Activated naive CD4-positive, alpha-beta T cell treated with anti-CD3 and anti-CD28 coated beads for 36 hours (primary cell): ENCODE measurements around the gene ABAT. TPM values are rescaled to one million over a fixed set of nuclear protein-coding genes. Genes with fewer than 3 reads are reported as not detected.

Experiments used
- CTCF ChIA-PET: fragments of 350-600 bp; sonication (Branson Sonifier 250); formaldehyde crosslinking; loops from one replicate; lab custom pipeline; 2021; ENCODE audit warnings: antibody characterized with exemption; lab: Charles Lee
- DNase-seq: peaks from one replicate; pipeline ENCODE4 v3.0.0-alpha.2; 2020
- H3K27ac Mint-ChIP-seq: one replicate; pipeline ENCODE4 v1.8.0; 2021; ENCODE audit warnings: mild to moderate bottlenecking, mixed read lengths
- H3K27me3 Mint-ChIP-seq: one replicate; pipeline ENCODE4 v1.8.0; 2021; ENCODE audit warnings: low read depth, mixed read lengths
- H3K36me3 Mint-ChIP-seq: one replicate; pipeline ENCODE4 v1.8.0; 2021; ENCODE audit warnings: low read depth, mixed read lengths
- H3K4me1 Mint-ChIP-seq: one replicate; pipeline ENCODE4 v1.8.0; 2021; ENCODE audit warnings: low read depth, mixed read lengths
- H3K4me3 Mint-ChIP-seq: one replicate; pipeline ENCODE4 v1.8.0; 2021; ENCODE audit warnings: mild to moderate bottlenecking, moderate library complexity, mixed read lengths
- H3K9me3 Mint-ChIP-seq: one replicate; pipeline ENCODE4 v1.8.0; 2021; ENCODE audit warnings: mixed read lengths
- intact Hi-C: fragments of 100-400 bp; cut with micrococcal nuclease; formaldehyde crosslinking; loops from one replicate; pipeline ENCODE4 v1.15.1; 2023
- total RNA-seq, 2 experiments: library from RNA; stranded (reverse); gene quantifications; one replicate each; pipeline ENCODE4 v1.2.3, GENCODE V29; 2021

ABAT gene
- total RNA-seq, 2 experiments from 2014 or later: 2.7 to 3.1 TPM

DNA sequence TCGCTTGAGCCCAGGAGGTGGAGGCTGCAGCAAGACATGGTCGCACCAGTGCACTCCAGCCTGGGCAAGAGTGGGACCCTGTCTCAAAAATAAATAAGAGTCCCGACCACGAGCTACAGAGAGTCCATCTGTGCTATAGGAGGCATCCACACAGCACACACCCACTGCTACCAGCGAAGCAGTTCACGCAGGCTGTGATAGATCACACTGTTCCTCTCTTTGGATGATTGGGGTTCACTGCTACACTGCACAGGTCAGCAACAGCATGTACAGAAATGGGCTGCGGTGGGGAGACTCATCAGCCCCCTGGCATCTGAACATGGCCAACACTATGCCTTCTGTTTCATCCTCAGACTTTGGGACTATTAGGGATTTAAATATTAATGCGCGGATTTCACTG is 157.0 kb downstream of the ABAT start:
- intact Hi-C loops: no loop called here

DNA sequence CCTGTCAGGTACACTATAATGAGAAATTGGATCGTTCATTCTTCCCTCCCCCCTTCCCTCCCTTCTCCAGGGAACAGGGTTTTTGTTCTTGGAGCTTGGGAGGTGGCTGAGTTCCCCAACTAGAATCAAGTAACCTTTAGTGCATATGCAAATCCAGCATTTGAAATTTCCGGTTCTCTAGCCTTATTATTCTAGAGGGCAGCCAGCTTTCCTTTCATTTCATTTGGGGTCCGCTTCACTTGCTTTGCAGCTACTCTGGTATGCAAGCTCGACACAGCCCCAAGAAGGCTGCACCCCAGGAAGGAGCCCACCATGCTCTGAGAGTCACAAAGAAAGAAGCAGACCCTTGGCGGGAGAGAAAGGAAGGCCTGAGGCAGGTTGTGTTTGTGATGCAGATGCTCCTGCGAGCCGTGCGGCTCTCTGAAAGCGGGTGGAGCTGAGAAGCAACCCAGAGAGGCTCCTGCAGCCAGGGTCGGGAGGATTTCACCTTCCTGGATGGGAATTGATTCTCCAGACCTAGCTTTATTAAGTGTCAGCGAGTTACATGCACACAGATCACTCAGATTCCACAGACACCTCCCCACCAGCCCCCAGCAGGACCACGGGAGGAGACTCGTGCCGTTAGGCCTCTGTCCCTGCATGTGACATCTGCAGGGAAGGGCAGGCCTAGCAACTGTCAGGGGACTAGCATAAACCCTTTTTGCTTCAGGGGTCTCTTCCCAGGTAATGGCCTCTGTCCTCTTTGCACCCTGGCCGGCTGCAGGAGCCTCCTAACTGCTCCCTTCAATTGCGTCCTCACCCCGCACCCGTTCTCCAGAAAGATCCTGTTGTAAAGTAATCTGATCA is 157.7 kb downstream of the ABAT start:
- no peak overlapping the region for H3K27ac Mint-ChIP-seq
- no peak overlapping the region for H3K4me3 Mint-ChIP-seq
- DNase-seq: no peak
- CTCF ChIA-PET: interaction anchor here (1.2 kb wide), 1 partner anchor 47 kb away, joined by 4 read pairs; no protein-coding TSS in a partner anchor
- peaks cover 29% of the 10 kb centered on the region for H3K36me3 Mint-ChIP-seq
- no peaks in the 10 kb centered on the region for H3K9me3 Mint-ChIP-seq
- intact Hi-C loops: no loop called here
- no peaks in the 10 kb centered on the region for H3K27me3 Mint-ChIP-seq
- H3K4me1 Mint-ChIP-seq: peaks cover 14% of the 10 kb centered on the region

More for the DNA sequence above, 157.0 kb downstream of the ABAT start:
- Mint-ChIP-seq H3K27ac (no peak overlapping the region), H3K36me3 (peaks cover 30% of the 10 kb centered on the region), H3K27me3 (no peaks in the 10 kb centered on the region), H3K4me3 (no peak overlapping the region), H3K4me1 (peaks cover 14% of the 10 kb centered on the region), H3K9me3 (no peaks in the 10 kb centered on the region)
- CTCF ChIA-PET: no interaction called here
- no peak for DNase-seq

DNA sequence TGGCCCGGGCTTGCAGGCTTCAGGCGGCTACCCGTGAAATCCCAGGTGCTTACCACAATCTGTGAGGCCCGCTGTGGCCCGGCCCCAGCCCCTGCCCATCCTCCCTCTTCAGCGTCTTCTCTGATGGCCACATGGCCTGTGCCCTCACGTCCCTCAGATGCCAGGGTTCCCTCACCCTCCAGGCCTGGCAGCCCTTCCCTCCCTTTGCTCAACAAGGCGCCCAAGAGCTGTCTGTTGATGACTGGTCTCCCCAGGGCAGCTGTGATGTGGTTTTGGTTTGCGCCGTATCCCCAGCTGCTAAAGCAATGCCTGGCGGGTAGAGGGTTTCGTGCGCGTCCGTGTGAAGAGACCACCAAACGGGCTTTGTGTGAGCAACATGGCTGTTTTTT is 158.3 kb downstream of the ABAT start:
- no peak overlapping the region for H3K4me3 Mint-ChIP-seq
- DNase-seq: no peak
- peaks cover 29% of the 10 kb centered on the region for H3K36me3 Mint-ChIP-seq
- intact Hi-C loops: no loop called here
- peaks cover 14% of the 10 kb centered on the region for H3K4me1 Mint-ChIP-seq
- no peak overlapping the region for H3K27ac Mint-ChIP-seq
- no peaks in the 10 kb centered on the region for H3K27me3 Mint-ChIP-seq
- H3K9me3 Mint-ChIP-seq: no peaks in the 10 kb centered on the region
- CTCF ChIA-PET: interaction anchor here (1.2 kb wide), 1 partner anchor 47 kb away, joined by 4 read pairs; no protein-coding TSS in a partner anchor

Other genes starting within 250 kb of the ABAT start
- not detected for gene TMEM114, start 84.1 kb upstream of the ABAT start, total RNA-seq
- 10 to 100 TPM; 43.2 to 48.4 TPM for gene METTL22, start 52.9 kb upstream of the ABAT start, total RNA-seq
- gene TMEM186, start 123.0 kb downstream of the ABAT start, total RNA-seq: 10 to 100 TPM; 12.1 to 12.6 TPM
- gene PMM2, start 123.2 kb downstream of the ABAT start, total RNA-seq: 10 to 100 TPM; 20.1 to 20.8 TPM
- gene CARHSP1, start 194.4 kb downstream of the ABAT start, total RNA-seq: 10 to 100 TPM; 46.5 to 49.6 TPM
- not detected for gene LITAFD, start 207.7 kb downstream of the ABAT start, total RNA-seq